Activated CD8-positive, alpha-beta memory T cell treated with anti-CD3 and anti-CD28 coated beads for 24 hours (primary cell): ENCODE data around the gene OVOL1.
"Not testable (repeated sequence)": the region's sequence is repeated elsewhere in the genome, so short reads cannot be mapped to it uniquely, and the experiment has no call there.

ENCODE experiments used
- DNase-seq: peaks from one replicate; pipeline ENCODE4 v3.0.0-alpha.2; 2020

The OVOL1 gene

DNA sequence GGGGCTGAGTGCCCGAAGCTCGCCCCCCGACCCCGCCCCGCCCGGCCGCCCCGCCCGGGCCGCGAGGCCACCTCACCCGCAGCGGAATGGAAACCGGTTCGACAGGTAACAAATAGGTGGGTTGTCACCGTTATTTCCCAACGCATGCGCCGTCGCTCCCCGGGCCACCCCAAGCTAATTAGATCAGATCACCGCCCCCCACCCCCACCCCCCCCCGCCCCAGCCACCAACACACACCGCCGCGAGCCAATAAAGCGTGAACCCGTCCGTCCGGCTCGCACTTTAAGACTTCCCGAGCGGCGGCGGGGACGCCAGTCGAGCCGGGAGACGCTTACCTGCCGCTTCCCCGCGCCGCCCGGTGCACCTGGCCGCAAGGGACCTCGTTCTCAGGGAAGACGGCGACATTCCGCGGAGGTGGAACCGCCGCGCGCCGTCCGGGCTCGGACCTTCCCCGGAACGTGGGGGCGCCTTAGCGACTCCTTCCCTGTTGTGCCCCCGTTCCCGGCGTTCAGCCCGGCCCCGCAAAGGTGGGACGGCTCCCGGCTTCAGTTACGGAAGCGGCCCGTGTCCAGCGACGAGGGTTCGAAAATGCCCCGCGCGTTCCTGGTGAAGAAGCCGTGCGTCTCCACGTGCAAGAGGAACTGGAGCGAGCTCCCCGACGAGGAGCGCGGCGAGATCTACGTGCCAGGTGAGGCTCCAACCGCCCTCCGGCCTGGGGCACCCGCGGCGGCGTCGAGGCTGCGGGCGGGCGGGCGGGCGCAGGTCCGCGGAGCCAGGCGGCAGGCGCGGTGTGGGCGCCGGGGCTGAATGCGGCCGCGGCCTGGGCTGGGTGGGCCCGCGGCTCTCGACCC, at the start of gene OVOL1:
Gene OVOL1, plus strand, starts transcription at position 278 of the 851 bp plus-strand sequence. Its CDS starts 311 bp downstream, at position 589.
- no peak for DNase-seq

GRCh38 chr11:65739022-65739421, 47.8 kb upstream of the OVOL1 start:
- no peak for DNase-seq

DNA sequence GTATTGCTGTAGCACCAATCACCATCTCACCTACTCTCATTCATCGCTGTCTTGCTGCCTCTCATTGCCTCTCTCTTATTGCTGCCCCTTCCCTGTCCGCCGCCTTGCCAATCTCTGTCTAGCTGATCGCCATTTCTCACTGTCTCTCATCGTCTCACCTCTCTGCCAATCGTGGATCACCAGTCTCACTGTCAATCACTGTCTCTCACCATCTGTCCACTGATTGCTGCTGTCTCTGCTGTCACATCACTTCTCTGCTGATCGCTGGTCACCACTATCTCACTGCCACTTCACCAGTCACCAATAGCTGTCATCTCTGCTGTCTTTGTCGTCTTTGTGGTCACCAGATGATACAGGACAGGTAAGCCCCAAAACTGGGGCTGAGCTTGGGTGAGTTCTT, 45.7 kb upstream of the OVOL1 start:
- DNase-seq: no peak

GRCh38 chr11:65742353-65742752, 44.5 kb upstream of the OVOL1 start:
- DNase-seq: no peak

DNA sequence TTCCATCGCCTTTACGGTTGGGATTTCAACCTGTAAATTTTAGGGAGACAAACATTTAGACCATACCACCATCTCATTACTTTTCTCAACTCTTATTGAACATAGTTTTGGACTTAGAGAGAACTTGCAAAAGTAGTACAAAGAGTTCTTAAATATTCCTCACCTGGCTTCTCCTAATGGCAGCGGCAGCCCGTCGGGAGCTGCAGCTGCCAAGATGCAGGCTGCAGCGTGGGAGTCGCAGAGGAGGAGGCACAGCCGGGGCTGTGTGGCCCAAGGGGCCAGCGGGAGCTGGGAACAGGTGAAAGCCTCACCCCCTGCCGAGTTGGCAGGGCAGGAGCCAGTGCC, 43.2 kb upstream of the OVOL1 start:
- no peak for DNase-seq

DNA sequence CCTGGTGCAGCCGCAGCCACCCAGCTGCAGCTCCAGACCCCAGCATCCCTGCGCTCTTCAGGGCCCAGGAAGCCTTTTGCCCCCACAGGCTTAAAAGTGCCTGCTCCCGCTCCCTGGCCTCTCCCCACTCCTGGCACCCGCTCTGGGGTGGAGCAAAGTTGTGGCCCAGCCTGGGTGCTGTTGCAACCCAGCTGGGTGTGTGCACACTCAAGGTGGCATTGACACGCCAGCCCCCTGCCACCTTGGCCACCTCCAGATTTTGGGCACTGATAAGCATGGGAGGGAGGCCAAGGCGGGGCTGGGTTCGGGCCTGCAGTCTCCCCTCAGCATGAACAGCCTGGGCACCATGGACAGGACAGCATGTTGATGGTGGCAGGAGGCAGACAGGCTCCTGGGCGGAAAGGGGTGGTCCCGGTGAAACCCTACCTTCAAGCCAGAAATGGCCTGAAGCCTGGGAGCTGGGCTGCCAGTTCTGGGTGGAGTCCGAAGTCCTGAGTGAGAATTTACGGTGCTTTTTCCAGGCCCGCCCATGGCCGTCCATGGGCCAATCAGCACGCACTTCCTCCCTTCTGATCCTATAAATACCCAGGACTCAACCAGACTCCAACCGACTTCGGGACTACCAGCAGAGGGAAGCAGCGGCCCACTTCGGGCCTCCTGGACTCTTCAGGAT, 42.7 kb upstream of the OVOL1 start:
- DNase-seq: no peak

DNA sequence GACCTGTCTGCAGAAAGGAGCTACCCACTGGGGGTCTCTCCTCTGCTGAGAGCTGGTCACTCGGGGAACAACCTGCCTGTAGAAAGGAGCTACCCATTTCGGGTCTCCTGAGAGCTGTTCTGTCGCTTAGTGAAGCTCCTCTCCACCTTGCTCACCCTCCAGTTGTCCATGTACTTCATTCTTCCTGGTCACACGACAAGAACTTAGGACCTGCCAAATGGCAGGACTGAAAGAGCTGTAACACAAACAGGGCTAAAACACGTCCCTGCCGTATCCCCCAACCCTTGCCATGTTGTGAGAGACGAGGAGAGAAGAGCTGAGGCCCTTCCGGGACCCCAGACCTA, 42.2 kb upstream of the OVOL1 start:
- no peak for DNase-seq

DNA sequence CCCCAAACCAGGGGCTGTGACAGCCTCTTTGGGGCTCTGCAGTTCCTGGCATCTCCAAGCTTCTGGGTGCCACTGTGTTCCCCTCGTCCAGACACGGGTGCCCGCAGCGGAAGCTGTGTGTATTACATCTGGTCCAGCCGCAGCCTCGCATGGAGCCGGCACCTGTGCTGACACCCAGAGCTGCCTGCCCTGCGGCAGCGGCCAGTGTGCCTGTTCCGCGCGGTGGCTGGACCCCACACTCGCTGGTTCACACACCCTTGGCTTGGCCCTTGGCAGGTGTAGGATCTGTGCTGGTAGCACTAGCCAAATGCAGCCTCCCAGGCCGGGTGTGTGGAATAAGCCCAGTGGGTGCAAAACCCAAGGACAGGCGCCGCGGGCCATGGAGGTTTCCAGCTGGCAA, 41.8 kb upstream of the OVOL1 start:
- DNase-seq: no peak

- DNase-seq: not testable (repeated sequence)
Measured at GRCh38 chr11:65762169-65762568, 24.7 kb upstream of the OVOL1 start.

GRCh38 chr11:65762816-65763215, 24.0 kb upstream of the OVOL1 start:
- not testable (repeated sequence) for DNase-seq

- DNase-seq: no peak
Measured at GRCh38 chr11:65764434-65764833, 22.4 kb upstream of the OVOL1 start.

DNA sequence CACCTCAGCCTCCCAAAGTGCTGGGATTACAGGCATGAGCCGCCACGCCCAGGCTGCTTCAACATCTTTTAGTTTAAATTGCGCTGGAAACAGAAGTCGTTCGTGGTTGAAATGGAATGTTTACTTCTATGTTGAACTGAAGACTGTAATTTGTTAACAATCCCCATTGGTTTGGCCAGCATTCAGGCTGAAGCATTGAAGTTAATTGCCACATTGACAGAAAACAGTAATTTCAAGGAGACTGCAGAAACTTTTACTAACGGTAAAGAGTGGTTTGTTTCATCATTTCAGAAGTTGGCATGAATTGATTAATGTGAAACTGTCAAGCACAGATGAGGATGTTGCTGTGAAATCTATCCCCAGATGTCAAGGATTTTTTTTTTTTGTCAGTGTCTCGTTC, 20.3 kb upstream of the OVOL1 start:
- DNase-seq: no peak

GRCh38 chr11:65767406-65767805, 19.5 kb upstream of the OVOL1 start:
- DNase-seq: no peak

DNA sequence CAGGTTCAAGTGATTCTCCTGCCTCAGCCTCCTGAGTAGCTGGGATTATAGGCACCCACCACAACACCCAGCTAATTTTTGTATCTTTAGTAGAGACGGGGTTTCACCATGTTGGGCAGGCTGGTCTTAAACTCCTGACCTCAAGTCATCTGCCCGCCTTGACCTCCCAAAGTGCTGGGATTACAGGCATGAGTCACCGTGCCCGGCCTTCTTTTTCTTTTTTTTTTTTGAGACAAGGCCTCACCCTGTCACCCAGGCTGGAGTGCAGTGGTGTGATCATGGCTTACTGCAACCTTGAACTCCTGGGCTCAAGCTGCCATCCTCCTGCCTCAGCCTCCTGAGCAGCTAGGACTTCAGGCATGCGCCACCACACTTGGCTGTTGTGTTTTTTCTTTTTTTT, 19.1 kb upstream of the OVOL1 start:
- not testable (repeated sequence) for DNase-seq

GRCh38 chr11:65770951-65771567, 15.8 kb upstream of the OVOL1 start:
- DNase-seq: no peak

- DNase-seq: no peak
Measured at GRCh38 chr11:65771589-65772112, 15.2 kb upstream of the OVOL1 start.

DNA sequence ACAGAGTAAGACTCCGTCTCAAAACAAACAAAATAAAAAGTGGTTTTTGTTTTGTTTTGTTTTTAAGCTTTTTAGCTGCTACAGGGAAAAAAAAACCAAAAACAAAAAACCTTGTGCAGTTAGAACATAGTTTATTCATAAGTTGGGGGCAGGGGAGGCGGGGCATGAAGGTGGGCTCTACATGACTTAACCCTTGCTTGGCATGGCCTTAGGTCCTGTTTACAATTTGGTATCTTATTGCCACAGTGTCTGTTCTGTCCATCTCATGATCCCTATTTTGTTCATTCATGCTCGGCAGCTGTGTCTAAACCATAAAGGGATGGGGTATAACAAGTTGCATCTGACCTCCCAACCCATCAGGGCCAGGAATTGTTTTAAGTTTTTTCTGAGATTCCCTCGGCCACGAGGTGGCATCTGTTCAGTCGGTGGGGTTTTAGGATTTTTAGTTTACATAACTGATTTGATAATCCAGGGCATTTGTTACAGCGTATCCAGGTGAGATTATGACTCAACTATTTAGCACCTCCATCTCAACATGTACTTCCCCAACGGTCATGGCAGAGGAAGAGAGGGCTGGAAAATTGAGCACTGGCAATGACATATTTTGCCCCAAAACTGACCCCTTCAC, 13.0 kb upstream of the OVOL1 start:
- DNase-seq: no peak

- no peak for DNase-seq
Measured at GRCh38 chr11:65774525-65775306, 12.1 kb upstream of the OVOL1 start.

- no peak for DNase-seq
Measured at GRCh38 chr11:65776196-65776595, 10.7 kb upstream of the OVOL1 start.

GRCh38 chr11:65776710-65777141, 10.1 kb upstream of the OVOL1 start:
- DNase-seq: peak; percentile 43

DNA sequence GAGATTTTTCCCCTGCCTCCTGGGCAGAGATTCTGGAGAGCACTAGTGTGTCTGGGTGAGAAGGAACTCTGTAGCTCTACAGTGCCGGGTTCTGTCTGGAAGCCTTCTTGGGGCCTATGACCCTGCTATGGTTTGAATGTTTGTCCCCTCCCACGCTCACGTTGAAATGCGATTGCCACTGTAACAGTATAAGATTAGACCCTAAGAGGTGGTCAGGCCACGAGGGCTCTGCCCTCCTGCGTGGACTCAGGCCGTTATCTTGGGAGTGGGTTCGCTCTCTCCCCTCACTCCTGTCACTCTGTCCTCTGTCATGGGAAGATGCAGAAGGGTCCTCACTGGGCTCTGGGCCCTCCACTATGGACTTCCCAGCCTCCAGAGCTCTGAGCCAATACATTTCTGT, 9.6 kb upstream of the OVOL1 start:
- peak; percentile 49 for DNase-seq

GRCh38 chr11:65777821-65778361, 9.0 kb upstream of the OVOL1 start:
- peak; percentile 56 for DNase-seq
